ENCODE data around the gene ARHGAP35.
"Not testable (repeated sequence)": the region's sequence is repeated elsewhere in the genome, so short reads cannot be mapped to it uniquely, and the experiment has no call there.

Gene ARHGAP35

GRCh38 chr19:46860846-46861690 is at the start of gene ARHGAP35:
Gene ARHGAP35, plus strand, starts transcription at chr19:46860997. Its CDS starts 57,679 bp downstream, at chr19:46918676.
- DNase-seq = no peak

DNA sequence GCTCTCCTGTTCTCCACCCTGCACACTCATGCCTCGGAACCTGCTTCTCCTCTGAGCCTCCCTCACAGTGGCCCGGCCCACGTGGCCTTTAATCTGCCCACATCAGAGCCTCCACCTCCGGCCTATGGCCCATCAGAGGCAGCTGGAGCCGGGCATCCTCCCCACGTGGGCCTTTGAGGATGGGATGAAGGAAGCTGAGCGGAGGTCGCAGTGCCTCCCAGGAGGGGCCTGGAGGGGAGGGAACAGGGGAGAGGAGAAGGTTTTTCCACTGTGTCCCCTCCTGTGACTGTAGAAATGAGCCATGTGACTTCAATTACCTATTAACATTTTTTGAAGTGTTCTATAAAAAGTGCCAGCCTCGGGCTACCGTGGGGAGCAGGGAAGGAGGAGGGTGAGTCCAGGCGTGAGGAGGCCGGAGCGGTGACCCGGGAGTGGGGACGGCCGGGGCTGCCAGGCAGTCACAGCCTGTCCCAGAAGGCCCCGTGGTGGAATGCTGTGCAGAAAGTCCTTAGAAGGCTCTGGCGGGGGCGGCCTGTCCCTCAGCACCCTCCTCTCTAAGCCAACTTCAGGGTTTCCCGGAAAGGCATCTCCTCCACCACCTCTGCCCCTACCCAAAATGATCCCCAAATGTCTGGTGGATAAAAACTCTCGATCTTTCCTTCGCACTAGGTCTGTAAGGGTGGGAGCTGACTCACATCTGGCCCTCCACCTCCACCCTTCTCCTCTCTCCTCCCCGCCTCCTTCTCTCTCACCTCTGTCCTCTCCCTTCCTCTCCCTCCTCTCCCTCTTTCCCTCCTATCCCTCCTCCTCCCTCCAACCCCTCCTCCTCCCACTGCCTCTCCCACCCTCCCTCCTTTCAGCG is 47.6 kb upstream of the ARHGAP35 start:
- DNase-seq = no peak

DNA sequence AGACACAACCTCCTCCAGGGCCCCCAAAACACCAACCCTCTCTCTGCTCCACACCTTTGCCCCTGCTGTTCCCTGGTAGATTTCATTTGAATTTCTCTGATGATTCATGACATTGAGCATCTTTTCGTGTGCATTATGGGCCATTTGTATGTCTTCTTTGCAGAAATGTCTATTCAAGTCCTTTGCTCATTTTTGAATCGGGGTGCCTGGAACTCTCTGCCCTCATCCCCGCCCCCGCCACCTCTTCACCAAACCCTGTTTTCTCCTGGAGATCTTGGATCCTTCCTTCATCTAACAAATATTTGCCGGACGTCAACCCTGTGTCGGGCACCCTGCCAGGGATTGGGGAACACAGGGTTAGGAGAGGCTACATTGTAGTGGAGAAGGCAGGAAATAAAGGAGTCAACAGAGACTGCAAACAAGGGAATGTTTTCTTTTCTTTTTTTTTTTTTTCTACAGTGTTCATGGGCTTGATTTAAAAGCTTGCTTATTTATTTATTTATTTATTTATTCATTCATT is 46.9 kb upstream of the ARHGAP35 start:
- DNase-seq = no peak

DNA sequence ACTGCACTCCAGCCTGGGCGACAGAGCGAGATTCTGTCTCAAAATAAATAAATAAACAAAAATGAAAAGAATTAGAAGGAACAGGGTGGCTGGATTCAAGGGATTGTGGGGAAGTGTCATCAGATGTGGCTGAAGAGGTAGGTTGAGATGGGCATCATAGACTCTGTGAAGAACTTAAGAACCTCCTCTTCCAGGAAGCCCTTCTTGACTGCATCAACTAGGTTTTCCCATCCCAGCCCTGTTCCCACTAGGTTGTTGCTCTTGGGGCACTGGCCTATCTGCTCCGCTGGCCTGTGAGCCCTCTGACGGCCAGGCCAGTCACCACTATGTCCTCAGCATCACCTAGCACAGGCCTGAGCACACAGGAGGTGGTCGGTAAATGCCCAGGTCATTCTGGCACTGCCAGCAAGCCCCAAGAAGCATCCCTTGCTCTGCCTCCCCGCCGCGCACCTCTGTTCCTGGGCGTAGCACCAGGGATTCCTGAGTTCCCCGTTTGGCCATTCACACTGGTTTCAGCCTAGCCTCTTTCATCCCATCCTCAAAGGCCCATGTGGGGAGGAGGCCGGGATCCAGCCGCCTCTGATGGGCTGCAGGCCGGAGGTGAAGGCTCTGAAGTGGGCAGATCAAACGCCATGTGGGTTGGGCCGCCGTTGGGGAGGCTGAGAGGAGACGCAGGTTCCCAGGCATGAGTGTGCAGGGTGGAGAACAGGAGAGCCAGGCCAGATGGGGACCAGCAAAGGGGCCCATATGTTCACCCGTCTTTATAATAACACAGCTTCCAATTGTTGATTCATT is 44.8 kb upstream of the ARHGAP35 start:
- DNase-seq = no peak

- no peak for DNase-seq
These were observed 42.0 kb upstream of the ARHGAP35 start for GRCh38 chr19:46818812-46819211.

DNA sequence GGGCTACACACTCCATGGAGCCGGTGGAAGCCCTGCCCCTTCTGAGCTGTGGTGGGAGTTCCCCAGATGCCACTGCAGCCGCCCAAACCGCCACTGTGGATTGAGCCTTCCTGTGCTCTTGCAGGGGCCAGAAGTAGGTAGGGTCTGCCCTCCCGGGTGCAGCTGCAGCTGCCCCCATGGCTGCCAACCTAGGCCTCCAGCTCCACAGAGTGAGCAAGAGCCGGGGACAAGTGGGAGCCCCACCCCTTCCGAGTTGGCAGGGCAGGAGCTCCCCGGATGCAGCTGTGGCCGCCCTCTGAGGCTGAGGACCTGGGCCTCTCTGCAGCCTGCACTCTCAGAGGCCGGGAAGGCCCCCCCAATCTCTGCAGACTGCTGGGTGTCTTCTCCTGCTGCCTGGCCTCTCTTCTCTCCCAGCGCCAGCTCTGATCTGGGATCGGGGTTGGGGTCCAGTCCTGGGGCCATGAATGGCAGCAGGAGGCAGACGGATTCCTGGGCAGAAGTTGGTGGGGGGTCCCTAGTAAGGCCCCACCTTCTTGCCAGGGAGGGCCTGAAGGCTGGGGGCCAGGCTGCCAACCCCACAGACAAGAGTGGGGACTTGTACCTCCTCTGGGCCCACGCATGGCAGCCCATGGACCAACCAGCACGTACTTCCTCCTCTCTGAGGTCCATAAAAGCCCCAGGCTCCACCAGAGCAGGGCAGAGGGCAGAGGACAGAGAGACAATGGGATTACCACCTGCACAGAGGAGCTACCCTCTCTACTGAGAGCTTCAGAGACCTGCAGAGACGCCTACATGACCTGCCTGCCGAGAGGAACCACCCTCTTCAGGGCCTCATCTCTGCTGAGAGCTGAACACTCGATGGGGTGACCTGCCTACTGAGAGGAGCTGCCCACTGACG is 39.0 kb upstream of the ARHGAP35 start:
- DNase-seq = no peak

GRCh38 chr19:46822410-46822787 is 38.4 kb upstream of the ARHGAP35 start:
- not testable (repeated sequence) for DNase-seq

DNA sequence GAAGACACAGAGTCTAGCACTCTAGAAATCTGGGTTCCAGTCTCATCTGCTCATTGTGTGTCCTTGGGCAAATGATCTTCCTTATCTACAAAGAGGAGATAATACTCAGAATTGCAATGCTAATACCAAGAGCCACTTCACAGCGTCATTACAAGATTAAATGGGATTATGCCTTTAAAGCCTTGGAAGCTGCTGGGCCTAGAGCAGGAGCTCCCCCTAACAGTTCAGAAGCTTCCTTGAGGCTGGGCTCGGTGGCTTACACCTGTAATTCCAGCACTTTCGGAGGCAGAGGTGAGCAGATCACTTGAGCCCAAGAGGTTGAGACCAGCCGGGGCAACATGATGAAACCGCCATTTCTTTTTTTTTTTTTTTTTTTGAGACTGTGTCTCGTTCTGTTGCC is 37.7 kb upstream of the ARHGAP35 start:
- no peak for DNase-seq

DNA sequence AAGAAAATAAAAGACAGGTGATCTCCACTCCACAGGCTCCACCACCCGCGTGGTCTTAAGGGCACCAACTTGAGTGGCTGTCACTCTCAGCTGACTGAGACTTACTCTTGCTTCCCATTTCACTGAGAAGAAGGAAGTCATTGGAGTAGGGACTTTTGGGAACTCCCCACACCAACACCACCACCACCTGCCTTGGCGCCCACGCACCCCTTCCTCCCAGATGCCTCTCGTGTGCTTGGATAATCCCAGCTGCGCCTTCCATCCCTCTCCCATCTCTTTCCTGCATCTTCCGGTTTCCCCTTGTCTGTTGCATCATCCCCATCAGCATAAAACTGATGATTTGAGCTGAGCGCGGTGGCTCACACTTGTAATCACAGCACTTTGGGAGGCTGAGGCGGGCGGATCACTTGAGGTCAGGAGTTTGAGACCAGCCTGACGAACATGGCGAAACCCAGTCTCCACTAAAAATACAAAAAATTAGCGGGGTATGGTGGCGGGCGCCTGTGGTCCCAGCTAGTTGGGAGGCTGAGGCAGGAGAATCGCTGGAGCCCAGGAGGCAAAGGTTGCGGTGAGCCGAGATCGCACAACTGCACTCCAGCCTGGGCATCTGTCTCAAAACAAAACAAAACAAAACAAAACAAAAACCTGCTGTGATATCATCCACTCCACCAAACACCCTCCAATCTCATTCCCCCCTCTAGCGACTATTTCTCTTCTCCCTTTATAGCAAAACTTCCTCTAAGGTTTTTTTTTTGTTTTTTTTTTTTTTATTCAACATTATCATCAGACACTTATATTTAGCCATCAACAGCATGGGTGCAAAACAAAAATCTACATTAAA is 35.7 kb upstream of the ARHGAP35 start:
- DNase-seq = no peak

GRCh38 chr19:46825731-46826055 is 35.1 kb upstream of the ARHGAP35 start:
- no peak for DNase-seq

DNA sequence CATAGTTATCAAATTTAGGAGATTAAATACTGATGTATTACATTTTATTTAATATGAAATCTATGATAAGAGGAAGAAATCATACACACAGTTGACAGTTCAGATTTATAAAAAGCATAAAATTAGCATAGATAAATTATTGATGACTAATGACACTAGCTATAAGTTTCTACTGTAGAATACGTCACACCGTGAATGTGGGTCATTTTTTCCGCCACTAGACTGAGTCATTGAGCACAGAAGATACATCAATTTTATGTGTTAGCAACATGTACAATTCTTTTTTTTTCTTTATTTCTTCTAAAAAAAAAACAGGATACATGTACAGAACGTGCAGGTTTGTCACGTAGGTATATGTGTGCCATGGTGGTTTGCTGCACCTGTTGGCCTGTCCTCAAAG is 32.3 kb upstream of the ARHGAP35 start:
- no peak for DNase-seq

DNA sequence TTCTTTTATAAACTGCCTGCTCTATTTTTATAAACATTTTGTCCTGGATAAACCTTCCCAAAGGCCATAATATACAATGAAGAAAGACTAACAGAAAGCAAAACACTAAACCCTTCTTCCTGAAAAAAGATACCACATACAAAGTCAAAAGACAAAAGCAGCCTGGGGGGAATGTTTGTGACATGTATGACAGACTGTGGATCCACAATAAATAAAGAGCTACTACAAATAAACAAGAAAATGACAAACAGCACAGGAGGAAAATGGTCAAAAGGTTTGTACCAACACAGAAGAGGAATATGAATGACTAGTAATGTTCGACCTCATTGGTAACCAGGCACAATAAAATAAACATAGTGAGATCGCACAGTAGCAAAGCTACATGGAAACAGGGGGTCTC is 29.9 kb upstream of the ARHGAP35 start:
- no peak for DNase-seq

- no peak for DNase-seq
These were observed 26.7 kb upstream of the ARHGAP35 start for GRCh38 chr19:46834121-46834520.

DNA sequence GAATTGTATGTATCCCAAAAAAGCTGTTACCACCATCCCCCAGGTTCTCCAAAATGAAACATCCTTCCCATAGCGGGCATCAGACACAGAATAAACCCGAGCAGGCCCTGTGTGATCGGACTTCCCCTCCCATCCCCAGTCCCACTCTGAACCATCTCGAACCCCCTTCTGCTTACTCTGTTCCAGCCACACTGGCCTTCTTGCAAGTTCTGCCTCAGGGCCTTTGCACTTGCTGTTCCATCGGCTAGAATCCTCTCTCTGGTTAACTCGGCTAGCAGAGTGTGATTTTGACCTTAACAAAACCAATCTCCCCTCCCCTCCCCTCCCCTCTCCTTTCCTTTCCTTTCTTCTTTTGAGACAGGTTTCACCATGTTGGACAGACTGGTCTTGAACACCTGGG is 25.8 kb upstream of the ARHGAP35 start:
- no peak for DNase-seq

DNA sequence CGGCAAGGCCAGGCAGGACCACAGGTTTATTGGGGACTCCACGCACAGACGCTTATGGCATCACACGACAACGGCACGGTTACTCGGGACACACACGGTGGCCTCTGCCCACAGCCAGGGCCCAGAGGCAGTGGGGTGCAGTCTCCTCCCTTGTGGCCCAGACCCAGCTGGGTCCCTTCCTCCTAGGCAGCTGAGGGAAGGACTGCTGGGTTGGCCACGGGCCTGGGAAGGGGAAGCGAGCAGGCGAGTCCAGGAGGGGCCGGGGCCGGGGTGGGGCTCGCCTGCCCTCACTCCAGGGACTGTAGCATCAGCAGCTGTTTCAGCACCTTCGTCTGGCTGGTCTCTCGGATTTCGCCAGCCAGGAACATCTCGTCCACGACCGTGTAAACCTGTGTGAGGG is 22.6 kb upstream of the ARHGAP35 start:
- no peak for DNase-seq

GRCh38 chr19:46839752-46840497 is 20.9 kb upstream of the ARHGAP35 start:
- no peak for DNase-seq

DNA sequence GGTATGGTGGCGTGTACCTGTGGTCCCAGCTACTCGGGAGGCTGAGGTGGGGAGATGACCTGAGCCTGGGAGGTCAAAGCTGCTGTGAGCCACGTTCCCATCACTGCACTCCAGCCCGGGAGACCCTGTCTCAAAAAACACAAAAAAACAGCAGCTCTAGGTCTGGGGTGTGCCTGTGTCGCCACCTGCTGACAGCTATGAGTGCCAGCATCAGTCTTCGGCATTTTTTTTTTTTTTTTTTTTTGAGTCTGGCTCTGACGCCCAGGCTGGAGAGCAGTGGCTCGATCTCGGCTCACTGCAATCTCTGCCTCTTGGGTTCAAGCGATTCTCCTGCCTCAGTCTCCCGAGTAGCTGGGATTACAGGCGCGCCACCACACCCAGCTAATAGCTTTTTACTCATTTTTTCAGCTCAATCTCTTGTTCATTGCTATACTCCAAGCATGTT is 20.3 kb upstream of the ARHGAP35 start:
- peak; percentile 33 for DNase-seq

DNA sequence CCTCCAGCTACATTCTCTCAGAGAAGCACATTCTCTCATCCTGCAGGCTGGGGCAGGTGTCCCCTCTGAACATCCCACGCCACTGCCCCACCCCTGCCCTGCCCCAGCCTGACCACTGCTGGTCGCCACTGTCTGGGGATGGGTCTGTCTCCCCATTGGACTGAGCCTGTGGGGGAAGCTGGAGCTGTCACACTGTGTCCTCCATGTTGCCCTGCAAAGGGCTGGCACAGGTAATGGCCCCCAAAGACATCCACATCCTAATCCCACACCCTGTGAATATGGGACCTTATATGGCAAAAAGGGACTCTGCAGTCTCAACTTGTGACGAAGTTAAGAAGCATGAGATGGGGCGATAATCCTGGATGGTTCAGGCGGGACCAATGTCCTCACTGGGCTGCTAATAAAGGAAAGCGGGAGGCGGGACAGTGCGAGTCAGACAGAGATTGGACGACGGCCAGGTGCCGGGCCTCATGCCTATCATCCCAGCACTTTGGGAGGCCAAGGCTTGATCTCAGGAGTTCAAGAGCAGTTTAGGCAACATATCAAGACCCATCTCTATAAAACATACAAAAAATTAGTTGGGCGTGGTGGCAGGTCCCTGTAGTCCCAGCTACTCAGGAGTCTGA is 19.2 kb upstream of the ARHGAP35 start:
- DNase-seq = no peak

- DNase-seq = no peak
These were observed 18.0 kb upstream of the ARHGAP35 start for GRCh38 chr19:46842791-46843190.

- no peak for DNase-seq
These were observed 16.7 kb upstream of the ARHGAP35 start for GRCh38 chr19:46844067-46844489.
